NCI-H748 treated with DMSO at 0.1 percent for 48 hours (cell line): Measurements from ENCODE around the gene STAT5A.
"Not testable (repeated sequence)": the region's sequence is repeated elsewhere in the genome, so short reads cannot be mapped to it uniquely, and the experiment has no call there.

ENCODE experiments used
- DNase-seq: peaks from one replicate; lab custom pipeline; 2025; lab: John Stamatoyannopoulos, UW

Gene STAT5A

DNA sequence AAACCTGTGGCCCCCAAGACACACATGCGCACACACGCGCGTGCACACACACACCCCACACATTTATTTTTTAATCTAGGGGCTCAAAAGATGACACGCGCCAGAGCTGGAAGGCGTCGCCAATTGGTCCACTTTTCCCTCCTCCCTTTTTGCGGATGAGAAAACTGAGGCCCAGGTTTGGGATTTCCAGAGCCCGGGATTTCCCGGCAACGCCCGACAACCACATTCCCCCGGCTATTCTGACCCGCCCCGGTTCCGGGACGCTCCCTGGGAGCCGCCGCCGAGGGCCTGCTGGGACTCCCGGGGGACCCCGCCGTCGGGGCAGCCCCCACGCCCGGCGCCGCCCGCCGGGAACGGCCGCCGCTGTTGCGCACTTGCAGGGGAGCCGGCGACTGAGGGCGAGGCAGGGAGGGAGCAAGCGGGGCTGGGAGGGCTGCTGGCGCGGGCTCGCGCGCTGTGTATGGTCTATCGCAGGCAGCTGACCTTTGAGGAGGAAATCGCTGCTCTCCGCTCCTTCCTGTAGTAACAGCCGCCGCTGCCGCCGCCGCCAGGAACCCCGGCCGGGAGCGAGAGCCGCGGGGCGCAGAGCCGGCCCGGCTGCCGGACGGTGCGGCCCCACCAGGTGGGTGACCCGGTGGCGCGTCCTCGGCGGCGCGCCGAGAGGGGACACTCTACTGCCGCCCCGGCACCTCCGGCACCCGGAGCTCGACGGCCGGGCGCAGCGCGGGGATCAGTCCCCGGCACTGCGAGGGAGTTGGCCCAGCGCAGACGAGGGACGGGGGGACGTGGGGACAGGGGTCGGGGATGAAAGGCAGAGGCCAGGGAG is at the start of gene STAT5A:
STAT5A (plus strand) TSS at position 522 of the 826 bp plus-strand sequence. CDS start 914 bp downstream, outside the sequence.
- no peak for DNase-seq

DNA sequence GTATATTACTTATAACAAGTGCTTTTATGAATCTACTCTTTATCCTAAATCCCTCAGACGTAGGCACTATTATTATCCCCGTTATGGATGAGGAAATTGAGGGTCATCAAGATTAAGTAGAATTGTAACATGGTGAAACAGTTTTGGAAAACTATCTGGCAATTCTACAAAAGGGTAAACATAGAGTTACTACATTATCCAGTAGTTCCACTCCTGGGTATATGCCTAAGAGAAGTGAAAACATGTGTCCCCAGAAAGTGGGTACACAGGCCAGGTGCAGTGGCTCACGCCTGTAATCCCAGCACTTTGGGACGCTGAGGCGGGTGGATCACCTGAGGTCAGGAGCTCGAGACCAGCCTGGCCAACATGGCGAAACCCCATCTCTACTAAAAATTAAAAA is 48.7 kb upstream of the STAT5A start:
- not testable (repeated sequence) for DNase-seq

DNA sequence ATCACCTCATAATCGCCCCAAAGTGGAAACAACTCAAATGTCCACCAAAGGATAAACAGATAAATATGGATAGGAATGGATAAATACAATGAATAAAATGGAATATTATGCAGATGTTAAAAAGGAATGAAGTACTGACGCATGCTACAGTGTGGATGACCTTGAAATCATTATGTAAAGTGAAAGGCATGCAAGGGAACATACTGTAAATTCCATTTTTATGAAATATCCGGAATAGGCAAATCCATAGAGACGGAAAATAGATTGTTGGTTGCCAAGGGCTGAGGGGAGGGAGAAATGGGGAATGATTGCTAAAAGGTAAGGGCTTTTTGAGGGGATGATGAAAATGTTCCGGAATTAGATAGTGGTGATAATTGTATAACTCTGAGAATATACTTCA is 48.1 kb upstream of the STAT5A start:
- no peak for DNase-seq

DNA sequence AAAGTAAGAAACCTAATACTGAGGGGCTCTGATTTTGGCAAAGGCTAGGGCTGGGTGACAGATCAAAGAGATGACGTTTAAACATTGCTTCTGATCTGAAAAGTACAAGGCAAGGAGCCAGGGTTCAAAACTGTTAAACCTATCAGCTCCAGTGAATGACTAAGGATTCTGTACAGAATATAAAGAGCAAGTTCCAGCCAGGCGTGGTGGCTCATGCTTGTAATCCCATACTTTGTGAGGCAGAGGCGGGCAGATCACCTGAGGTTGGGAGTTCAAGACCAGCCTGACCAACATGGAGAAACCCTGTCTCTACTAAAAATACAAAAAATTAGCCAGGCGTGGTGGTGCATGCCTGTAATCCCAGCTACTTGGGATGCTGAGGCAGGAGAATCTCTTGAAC is 47.4 kb upstream of the STAT5A start:
- not testable (repeated sequence) for DNase-seq

DNA sequence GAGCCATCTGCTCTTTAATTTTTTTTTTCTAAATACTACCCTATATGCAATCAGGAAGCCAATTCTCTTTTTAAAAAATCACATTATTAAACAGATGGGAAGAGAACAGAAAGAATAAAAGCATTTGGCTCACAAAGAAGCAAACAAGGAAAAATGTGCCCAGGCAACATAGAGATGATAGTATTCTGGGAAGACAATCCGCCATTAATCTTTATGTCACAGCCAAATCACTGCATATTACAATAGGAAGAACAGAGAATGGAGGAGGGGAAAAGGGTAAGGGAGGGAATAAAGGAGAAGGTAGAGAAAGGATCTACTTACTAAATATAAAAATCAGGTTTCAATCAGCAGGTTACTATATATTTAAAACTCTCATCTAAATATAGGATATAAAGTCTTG is 46.4 kb upstream of the STAT5A start:
- no peak for DNase-seq

DNA sequence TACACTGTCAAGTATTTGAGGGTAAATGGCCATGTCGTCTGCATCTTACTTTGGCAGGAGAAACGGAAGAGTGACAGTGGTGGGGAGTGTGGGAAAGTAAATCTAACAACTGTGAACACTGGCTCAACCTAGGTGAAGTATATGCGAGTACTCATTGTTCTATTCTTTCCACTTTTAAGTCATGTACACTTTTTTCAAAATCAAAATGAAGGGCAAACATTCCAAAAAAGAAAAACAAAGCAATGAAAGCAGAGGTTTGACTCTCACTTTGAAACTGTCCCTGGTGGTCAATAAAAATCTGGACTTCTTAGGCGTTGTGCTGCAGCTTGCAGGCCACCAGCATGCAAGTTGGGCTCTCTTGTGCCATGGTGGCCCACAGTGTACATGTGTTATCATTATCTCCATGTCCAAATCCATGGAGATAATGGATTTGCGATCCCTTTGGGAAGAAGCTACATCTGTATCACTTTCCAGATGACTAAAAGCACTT is 44.8 kb upstream of the STAT5A start:
- DNase-seq: no peak

DNA sequence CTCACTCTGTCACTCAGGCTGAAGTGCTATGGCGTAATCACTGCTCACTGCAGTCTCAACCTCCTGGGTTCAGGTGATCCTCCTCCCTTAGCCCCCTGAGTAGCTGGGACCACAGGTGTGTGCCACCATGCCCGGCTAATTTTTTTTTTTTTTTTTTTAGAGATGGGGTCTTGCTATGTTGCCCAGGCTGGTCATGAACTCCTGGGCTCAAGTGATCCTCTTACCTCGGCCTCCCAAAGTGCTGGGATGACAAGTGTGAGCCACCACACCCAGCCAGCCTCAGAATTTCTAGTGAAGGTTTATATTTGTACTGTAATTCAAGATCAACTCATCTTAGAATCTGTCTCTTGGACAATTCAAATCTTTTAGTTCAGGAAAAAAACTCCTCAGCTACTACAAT is 44.2 kb upstream of the STAT5A start:
- DNase-seq: not testable (repeated sequence)

DNA sequence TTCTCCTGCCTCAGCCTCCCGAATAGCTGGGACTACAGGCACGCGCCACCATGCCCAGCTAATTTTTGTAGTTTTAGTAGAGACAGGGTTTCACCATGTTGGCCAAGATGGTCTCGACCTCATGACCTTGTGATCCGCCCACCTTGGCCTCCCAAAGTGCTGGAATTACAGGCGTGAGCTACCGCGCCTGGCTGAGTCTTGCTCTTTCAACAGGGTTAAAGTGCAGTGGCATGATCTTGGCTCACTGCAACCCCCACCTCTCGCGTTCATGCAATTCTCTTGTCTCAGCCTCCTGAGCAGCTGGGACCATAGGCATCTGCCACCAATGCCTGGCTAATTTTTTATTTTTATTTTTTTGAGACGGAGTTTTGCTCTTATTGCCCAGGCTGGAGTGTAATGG is 43.1 kb upstream of the STAT5A start:
- DNase-seq: not testable (repeated sequence)

DNA sequence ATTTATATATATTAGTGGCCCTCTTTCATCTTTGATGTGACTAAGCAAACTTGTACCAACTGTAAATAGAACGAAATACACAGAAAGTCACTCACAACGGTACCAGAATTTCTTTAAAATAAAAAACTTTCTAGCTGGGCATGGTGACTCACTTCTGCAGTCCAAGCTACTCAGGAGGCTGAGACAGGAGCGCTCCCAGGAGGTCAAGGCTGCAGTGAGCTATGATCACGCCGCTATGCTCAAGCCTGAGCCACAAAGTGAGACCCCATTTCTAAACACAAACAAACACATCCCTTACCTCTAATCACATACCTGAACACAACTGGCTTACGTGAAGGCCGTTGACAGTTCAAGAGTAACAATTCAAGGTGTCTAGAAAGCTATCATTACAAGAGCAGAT is 41.8 kb upstream of the STAT5A start:
- no peak for DNase-seq

DNA sequence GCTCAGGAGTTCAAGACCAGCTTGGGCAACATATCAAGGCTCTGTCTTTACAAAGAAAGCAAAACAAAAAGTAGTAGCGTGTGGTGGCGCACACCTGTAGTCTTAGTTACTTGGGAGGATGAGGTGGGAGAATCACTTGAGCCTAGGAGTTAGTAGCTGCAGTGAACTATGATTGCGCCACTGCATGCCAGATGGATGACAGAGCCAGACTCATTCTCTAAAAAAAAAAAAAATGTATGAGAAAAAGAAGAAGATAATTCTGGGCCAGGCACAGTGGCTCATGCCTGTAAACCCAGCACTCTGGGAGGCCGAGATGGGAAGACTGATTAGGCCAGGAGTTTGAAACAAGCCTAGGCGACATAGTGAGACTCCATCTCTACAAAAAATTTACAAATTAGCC is 40.6 kb upstream of the STAT5A start:
- DNase-seq: no peak

DNA sequence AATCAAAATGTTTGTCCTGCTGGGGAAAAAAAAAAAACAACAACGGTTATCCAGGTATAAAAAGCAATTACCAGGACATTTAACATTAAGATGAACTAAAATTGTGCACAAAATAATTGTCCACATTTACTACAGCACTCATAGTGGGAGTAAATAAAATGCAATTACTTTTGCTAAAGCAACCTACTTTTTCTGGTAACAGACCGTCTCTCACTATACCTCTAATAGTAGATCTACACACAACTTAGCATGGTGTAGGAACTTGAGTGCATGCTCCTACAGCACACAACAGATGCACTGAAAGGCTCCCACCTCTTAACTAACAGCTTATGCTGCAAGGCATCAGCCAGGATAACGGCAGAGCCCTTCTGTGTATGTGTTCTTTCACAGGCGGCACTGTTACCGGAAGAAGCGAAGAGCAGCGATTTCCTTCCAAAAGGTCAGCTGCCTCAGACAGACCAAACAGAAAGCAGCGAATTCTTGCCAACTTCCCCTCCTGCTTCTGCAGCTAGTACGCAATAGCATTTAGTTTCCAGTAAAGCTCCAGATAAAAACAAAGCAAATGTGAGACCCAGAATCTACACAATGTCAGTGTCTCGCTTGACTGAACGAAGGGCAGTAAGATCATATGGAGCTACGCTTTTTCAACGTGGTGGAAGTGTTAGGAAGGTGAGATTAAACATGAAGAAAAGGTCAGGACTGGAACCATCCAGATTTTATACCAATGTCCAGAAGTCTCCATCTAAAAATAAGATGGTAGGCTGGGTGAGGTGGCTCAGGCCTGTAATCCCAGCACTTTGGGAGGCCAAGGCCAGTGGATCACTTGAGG is 39.7 kb upstream of the STAT5A start:
- DNase-seq: no peak

DNA sequence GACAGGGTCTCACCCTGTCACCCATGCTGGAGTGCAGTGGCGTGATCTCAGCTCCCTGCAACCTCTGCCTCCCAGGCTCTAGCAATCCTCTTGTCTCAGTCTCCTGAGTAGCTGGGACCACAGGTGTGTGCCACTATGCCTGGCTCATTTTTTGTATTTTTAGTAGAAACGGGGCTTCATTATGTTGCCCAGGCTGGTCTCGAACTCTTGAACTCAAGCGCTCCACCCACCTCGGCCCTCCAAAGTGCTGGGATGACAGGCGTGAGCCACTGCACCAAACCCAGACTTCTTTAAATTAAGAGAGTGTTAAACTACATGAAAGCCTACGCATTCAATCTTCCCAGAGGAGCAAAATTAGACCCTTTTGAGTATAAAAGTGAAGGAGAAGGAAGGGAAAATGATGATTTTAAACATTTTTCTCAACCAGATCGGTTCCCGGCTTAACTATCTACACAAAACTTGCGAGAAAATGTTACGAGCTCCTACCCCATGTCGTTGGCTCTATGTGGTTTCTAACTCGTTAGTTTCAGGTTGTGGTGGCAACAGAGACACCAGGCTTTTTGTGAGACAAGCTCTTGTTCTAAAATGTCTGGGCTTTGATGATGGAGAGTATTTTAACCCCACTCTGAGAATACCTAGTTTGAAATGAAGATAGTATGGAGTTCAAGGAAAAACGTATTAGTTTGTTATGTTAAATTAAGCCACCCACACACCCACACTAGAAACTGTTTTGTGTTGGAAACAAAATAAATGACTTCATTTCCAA is 38.4 kb upstream of the STAT5A start:
- DNase-seq: no peak

DNA sequence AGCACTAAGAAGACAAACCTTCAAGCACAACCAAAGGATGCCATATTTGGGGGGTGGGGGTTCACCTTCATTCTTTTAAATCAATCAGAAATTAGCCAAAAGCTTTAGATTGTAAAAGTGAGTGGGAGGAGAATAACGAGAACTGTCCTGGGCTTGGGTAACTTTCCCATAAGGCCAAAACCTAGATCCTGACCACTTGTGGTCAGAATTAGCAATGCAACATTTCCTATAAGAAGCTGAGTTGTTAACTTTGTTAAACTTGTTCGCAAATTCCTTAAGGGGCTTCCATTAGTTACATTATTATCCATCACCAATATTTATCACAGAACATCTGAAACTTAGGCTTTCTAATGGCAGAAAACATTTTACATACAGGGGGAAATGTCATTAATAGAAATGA is 37.2 kb upstream of the STAT5A start:
- no peak for DNase-seq

DNA sequence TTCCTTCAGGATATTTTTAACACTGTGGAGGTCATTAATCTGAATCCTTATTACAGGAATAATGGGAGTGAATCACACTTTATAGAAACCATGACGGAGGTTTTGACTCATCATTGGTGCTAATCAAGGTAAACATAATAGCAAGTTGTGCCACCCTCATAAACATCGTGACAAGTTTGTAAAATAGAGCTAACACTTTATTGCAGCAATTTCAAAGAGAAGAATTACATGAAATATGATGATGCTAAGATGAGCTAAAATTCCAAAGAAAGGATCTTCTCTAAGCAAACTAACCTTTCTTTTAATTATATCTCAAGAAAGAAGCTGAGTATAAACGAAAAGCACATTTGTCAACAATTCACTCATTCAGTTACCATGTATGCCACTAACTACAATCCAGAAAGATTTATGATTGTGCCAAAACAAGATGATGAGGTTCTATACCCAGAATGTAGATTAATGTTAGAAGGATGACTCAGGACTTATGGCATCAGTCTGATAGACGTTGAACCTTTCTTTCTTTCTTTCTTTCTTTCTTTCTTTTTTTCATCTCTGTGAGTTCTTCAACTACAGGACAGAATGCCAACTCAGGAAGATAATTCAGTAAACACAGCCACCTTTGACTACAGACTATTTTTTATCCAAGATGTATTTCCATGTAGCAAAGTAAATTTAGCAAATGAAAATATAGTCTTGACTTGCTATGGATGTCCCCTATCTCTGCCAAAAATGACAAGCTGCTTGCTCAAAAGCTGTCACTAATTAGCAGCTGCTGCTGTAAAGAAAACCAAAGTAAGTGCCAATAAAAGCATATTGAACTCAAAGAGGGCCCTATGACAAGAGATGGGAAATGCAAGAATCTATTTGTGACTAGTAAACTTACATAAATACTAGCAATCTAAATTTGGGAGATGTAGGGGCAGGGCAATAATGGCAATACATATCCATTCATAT is 35.4 kb upstream of the STAT5A start:
- no peak for DNase-seq

DNA sequence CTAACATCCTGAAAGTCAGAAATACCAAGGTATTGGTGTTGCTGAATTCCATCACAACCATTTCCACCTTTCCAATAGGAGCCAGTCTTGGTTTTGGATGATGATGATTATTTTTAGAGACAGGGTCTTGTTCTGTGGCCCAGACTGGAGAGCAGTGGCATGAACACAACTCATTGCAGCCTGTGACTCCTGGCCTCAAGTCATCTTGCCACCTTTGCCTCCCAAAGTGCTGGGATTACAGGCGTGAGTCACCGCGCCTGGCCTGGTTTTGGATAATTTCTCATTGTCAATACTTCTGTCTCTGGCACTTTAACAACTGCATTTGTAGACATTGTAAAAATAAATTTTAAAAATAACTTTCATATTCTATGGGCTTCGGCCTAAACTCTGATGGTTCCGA is 34.7 kb upstream of the STAT5A start:
- DNase-seq: no peak

DNA sequence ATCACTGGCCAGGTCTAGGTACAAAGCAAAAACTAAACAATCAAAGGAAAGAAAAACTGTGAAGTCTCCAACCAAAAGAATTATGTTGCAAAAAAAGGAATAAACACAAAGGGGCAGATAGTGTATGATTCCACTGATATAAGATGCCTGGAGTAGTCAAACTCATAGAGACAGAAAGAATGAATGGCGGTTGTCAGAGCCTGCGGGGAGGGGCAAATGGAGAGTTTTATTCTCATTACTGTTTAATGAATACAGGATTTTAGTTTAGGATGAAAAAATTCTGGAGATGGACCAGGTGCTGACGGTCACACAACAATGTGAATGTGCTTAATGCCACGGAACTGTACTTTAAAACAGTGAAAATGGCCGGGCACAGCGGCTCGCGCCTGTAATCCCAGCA is 32.9 kb upstream of the STAT5A start:
- no peak for DNase-seq

DNA sequence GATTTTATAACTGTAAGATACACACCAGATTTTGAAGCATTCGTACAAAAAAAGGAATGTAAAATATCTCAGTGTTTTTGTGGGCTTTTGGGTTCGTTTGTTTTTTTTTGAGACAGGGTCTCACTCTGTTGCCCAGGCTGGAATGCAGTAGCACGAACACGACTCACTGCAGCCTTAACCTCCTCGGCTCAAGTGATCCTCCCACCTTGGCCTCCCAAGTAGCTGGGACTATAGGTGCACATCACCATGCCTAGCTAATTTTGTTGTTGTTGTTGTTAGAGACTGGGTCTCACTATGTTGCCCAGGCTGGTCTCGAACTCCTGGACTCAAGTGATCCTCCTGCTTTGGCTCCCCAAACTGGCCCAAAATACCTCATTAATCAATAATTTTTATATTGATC is 28.0 kb upstream of the STAT5A start:
- no peak for DNase-seq

DNA sequence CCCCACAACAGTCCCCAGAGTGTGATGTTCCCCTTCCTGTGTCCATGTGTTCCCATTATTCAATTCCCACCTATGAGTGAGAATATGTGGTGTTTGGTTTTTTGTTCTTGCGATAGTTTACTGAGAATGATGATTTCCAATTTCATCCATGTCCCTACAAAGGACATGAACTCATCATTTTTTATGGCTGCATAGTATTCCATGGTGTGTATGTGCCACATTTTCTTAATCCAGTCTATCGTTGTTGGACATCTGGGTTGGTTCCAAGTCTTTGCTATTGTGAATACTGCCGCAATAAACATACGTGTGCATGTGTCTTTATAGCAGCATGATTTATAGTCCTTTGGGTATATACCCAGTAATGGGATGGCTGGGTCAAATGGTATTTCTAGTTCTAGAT is 23.9 kb upstream of the STAT5A start:
- not testable (repeated sequence) for DNase-seq

DNA sequence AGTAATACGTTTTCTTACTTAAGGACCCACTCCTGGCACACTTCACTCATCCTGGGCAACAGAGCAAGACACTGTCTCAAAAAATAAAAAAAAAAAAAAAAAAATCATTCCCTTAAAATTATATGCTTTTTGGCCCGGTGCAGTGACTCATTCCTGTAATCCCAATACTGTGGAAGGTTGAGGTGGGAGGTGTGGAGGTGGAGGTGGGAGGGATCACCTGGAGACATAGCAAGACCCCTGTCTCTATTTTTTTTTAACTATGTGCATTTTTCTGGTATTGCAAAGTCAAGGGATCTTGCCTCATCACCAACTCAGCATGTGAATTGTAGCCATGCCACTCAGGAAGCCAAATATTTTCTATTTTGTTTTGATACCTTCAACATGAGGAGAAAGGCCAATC is 21.8 kb upstream of the STAT5A start:
- no peak for DNase-seq

DNA sequence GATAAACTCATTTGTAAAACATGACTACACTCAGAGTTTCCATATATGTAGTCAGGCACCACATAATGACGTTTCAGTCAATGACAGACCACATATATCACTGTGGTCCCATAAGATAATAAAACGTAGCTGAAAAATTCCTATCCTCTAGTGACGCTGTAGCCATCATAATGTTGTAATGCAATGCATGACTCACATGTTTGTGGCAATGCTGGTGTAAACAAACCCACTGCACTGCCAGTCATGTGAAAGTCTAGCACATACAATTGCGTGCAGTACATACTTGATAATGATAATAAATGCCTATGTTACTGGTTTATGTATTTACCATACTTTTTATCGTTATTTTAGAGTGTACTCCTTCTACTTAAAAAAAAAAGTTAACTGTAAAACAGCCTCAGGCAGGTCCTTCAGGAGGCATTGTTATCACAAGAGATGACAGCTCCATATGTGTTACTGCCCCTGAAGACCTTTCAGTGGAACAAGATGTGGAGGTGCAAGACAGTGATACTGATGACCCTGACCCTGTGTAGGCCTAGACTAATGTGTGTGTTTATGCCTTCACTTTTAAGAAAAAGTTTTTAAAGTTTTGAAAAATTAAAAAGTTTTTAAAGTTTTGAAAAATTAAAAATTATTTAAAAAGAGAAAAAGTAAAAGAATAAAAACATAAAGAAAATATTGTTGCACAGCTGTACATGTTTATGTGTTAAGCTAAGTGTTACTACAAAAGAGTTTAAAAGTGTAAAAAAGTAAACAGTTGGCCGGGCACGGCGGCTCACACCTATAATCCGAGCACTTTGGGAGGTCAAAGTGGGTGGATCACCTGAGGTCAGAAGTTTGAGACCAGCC is 21.2 kb upstream of the STAT5A start:
- DNase-seq: no peak
